Measurements from ENCODE around the gene ACSL3.
"Not testable (repeated sequence)": the region's sequence is repeated elsewhere in the genome, so short reads cannot be mapped to it uniquely, and the experiment has no call there.

ACSL3 gene

DNA sequence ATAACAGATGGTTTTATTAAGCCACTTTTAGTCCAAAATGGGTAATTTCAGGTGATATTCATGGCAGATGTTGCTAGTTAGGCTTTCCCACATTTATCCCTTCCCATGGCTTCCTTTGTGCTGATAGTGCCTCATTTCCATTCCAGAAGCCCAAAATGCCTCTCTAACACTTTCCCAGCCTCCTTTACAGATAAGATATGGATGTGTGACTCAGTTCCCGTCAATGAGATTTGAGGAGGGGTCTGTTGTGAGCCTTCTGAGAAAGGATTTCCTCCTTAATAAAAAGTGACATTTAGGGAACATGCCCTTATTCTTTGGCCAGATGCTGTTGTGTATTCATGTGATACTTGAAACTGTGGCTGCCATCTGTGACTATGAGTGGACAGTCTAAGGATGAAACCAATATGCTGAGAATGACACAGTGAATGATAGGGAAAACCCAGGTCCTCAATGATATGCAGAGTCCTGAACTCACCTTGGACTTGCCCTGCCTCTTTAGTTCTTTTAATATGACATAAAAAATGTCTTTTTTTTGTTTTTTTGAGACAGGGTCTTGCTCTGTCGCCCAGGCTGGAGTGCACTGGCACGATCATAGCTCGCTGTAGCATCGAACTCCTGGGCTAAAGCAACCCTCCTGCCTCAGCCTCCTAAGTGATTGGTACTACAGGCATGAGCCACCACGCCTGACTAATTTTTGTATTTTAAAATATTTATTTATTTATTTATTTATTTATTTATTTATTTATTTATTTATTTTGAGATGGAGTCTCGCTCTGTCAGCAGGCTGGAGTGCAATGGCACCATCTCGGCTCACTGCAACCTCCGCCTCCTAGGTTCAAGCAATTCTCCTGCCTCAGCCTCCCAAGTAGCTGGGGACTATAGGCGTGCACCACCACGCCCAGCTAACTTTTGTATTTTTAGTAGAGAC is 5.8 kb upstream of the ACSL3 start:
- DNase-seq = no peak

GRCh38 chr2:222859786-222860612 is 837 bp upstream of the ACSL3 start:
- no peak for DNase-seq

DNA sequence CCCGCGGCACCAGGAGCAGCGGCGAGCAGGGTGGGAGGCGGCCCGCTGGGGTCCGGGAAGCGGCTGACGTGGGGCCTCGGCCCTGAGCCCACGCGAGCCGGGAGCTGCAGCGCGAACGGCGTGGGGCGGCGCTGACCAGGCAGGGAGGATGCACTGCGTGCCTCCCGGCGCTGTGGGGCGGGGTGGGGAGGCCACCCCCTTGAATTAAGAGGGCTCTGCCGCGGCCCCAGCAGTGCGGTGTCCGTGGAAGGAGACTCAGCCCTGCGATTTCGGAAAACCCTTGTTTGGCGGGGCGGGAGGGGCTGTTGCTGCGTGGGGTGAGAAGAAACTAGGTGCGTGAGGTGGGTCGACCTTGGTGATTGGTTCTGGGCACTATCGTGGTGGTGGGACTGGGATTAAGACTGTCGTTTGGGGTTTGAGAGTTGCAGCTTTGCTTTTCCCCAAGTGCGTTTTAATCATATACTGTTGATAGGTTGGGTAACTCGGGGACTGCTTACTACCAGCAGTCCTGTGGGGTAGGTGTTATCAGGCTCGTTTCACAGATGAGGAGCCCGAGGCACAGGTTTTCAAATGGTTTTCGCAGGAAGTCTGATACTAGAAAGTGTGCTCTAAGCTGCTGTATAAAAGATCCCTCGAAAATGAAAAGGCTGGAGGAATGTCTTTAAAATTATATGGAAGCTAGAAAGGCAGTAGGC is 722 bp downstream of the ACSL3 start:
- DNase-seq = peak; percentile 25

GRCh38 chr2:222862106-222862908 is 1.5 kb downstream of the ACSL3 start:
- DNase-seq = no peak

DNA sequence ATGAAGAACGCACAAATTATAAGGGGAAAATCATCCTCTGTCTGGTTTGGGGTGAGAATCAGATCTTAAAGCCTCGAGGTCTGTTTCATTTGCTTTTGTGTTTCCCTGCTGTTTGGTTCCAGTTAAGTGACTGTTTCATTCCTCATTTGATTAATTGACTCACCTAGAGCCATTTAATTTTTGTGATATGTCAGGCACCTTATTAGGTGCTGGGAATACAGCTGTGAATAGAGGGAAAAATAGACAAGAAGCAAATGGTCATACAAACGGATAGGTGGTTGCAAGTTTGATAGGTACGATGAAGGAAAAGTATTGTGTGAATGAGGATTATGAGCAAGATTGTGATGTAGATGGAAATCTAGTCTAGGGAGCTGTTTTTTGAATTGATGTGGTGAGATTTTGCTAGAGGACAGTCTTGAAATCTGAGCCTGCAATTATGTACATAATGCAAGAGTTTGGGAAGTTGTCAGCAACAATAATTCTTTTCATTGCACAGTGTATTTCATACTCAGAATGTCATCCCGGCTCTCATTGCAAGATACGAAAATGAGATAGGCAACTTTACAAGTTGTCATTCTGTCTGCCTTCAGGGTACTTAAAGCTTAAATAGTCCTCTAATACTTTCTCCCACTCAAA is 2.2 kb downstream of the ACSL3 start:
- no peak for DNase-seq

DNA sequence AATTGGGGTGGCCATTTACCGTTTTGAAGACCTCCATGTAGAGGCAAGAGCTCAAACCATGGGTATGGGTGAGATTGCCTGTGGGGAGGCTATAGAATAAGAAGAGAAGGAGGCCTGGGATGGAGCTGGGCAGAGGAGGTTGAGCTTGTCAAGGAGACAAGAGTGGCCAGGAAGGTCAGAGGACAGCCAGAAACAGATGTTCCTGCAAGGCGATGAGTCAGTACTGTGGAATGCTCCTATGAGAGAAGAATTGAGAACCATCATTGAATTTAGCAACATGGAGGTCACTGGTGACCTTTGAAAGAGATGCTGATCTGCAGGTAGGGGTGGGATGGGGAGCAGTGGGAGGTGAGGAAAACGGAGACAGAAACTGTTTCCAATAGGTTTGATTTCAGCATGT is 3.5 kb downstream of the ACSL3 start:
- no peak for DNase-seq

- no peak for DNase-seq
Observed at GRCh38 chr2:222865301-222865700, 4.5 kb downstream of the ACSL3 start.

DNA sequence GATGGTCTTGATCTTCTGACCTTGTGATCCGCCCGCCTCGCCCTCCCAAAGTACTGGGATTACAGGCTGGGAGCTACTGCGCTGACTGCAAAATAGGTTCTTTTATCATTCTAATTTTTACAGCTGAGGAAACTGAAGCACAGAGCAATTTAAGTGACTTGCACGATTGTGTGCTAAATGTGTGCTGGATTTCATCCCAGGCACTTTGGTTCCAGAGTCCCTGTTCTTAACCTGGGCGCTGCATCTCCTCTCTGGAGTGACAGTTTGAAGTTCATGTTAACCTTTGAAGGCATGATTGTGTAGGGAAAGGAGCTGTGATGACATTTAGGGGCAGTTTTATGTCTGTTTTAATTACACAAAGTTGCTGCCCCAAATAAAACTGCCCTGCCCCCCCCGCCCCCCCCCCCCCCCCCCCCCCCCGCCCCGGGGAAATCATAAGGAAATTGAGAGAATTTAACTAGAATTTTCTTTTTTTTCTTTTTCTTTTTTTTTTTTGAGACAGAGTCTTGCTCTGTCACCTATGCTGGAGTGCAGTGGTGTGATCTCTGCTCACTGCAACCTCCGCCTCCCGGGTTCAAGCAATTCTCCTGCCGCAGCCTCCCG is 5.6 kb downstream of the ACSL3 start:
- DNase-seq = no peak

DNA sequence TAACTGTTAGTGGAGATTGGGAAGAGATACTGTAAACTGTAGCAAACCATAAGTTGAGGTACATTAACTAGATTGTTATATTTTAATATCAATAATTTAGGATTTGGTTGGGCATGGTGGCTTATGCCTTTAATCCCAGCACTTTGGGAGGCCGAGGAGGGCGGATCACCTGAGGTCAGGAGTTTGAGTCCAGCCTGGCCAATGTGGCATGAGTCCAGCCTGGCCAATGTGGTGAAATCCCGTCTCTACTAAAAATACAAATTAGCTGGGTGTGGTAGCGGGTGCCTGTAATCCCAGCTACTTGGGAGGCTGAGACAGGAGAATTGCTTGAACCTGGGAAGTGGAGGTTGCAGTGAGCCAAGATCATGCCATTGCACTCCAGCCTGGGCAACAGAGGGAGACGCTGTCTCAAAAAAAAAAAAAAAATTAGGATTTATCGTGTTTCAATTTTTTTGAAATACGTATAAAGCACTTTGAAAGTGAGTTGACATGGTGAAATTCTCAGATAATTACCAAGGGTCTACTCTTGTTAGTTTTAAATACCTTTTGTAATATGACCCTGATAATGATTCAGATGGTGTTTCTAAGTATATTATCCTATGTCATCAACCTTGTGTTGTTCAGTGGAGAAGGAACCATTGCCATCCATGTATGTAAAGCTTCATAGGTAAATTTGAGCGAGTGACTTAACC is 7.9 kb downstream of the ACSL3 start:
- not testable (repeated sequence) for DNase-seq

- no peak for DNase-seq
Observed at GRCh38 chr2:222869252-222869560, 8.4 kb downstream of the ACSL3 start.

DNA sequence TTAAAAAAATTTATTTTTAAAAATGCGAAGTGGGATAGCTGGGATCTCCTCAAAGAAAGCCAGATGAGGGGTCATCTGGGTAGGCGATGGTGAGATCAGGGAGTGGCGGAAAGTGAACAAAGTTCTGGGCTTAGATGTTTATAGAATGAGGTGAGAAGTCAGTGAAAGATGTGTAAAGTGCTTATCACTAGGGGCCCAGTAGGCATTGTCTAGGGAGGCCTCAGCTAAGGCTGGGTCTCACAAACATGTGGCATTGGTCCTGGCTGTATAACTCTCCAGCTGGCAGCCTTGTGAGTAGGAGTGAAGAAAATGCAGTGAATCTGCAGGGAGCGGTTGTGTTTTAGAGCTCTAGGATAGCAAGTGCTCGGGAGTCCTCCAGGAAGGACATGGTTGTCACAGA is 10.5 kb downstream of the ACSL3 start:
- no peak for DNase-seq

- no peak for DNase-seq
Observed at GRCh38 chr2:222872551-222872950, 11.7 kb downstream of the ACSL3 start.

- DNase-seq = no peak
Observed at GRCh38 chr2:222875482-222875881, 14.6 kb downstream of the ACSL3 start.

GRCh38 chr2:222876947-222877346 is 16.1 kb downstream of the ACSL3 start:
- no peak for DNase-seq

DNA sequence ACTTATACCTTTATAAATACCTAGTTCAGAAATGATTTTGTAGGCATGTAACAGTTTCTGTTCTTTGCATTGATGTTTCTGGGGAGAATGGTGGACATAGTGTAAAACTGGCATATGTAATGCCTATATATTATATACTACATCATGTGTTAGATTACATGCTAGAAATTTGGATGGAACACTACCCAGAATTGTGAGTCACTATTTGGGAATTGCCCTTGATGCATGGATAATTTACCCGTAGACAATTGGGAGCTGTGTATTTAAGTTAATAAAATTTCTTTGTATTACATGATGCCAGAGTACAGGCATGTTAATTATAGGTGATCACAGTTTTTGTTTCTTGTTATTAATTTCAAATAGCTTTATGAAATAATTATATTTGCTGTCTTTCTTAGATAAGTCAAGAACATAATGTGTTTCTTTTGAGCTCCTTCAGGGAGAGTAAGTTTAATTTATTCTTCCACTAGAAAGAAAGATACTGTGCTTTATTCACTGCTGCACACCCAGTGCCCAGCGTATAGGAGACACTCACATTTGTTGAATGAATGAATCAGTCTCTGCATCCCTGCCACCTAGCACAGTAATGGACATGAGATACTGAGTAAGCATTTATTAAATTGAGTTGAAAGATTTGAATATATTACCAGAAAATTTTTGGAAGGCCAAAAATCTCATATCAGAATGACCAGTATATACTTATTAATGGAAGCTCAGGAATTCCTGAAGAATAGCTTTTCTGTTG is 16.9 kb downstream of the ACSL3 start:
- DNase-seq = no peak

GRCh38 chr2:222878301-222878876 is 17.6 kb downstream of the ACSL3 start:
- DNase-seq = no peak

DNA sequence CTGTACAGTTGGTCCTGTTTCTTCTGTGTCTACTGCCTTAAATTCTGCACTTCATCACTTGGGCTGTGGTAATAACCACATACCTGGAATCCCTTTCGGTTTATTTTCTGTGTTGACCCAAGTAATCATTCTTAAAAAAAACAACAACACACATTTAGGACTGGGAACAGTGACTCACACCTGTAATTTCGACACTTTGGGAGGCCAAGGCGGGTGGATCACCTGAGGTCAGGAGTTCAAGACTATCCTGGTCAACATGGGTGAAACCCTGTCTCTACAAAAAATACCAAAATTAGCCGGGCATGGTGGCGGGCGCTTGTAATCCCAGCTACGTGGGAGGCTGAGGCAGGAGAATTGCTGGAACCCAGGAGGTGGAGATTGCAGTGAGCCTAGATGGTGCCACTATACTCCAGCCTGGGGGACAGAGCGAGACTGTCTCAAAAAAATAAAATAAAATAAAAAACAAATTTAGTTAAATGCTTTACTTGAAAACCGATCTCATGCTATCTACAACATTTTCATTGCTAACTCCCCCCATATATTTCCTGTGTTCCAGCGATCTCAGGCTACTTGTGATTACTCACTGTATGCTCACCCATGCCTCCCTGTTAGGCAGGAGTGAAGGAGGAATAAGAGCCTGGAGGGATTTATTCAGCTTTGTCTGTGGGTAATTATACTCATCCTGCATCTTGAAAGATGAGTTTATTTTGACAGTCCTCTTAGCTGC is 18.2 kb downstream of the ACSL3 start:
- no peak for DNase-seq

DNA sequence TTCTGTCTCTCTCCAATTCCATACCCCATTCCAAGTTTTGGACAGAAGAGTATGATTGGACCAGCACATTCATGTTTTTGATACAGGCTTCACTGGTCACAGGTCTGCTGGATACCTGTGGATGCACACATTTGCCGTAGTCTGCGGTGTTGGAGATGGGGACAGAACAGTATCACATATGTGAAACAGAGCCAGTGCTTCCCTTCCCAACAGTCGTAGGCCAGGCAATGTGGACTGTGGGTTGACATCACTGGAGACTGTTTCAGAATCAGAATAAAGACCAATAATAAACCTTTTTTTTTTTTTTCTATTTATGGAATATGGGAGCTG is 18.7 kb downstream of the ACSL3 start:
- no peak for DNase-seq

DNA sequence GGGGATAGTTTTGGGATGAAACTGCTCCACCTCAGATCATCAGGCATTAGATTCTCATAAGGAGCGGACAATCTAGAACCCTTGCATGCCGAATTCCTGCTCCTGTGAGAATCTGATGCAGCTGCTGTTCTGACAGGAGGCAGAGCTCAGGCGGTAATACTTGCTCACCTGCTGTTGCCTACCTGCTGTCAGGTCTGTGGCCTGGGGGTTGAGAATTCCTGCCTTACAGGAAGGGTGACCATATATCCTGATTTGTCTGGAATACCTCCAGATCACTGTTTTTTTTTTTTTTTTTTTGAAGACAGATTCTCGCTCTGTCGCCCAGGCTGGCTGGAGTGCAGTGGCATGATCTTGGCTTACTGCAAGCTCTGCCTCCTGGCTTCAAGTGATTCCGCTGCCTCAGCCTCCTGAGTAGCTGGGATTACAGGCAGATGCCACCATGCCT is 21.7 kb downstream of the ACSL3 start:
- DNase-seq = no peak

Measured in activated CD4-positive, alpha-beta T cell treated with anti-CD3 and anti-CD28 coated beads, Interleukin-2, amount 50 U/mL, for 1 hour (primary cell).